Measurements from ENCODE around the gene SUGP2.

DNA sequence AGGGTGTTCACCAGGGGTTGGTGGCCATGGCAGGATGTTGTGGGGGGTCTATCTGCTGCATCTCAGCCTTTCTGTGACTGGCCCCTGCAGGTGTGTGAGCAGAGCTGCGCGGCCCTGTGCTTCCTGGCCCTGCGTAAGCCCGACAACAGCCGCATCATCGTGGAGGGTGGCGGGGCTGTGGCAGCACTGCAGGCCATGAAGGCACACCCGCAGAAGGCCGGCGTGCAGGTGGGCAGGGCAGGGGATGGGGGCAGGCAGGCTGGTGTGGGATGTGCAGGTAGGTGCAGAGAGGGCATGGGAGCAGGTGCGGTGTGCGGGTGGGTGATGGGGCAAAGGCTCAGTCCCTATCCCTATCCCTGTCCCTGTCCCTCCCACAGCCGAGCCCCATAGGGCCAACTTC lies 22.4 kb upstream of the SUGP2 start:
- TF ChIP-seq, protein P1, sequence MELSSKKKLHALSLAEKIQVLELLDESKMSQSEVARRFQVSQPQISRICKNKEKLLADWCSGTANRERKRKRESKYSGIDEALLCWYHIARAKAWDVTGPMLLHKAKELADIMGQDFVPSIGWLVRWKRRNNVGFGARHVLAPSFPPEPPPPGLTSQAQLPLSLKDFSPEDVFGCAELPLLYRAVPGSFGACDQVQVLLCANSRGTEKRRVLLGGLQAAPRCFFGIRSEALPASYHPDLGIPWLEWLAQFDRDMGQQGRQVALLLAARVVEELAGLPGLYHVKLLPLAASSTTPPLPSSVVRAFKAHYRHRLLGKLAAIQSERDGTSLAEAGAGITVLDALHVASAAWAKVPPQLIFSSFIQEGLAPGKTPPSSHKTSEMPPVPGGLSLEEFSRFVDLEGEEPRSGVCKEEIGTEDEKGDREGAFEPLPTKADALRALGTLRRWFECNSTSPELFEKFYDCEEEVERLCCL (CRISPR knock-in tag; IDR thresholded peaks at IDR 0.05; ENCODE audit: borderline replicate concordance) = no peak
- TF ChIP-seq ZNF674 (CRISPR knock-in tag; IDR thresholded peaks at IDR 0.05; ENCODE audit: low read depth) (no peak), PCBP1 (IDR thresholded peaks at IDR 0.05; ENCODE audit: borderline replicate concordance, low read depth, low read length) (no peak), MEIS2 (CRISPR knock-in tag; IDR thresholded peaks at IDR 0.05) (no peak), MIER2 (CRISPR knock-in tag; IDR thresholded peaks at IDR 0.05) (no peak), ELF4 (CRISPR knock-in tag; IDR thresholded peaks at IDR 0.05; ENCODE audit: borderline replicate concordance) (no peak), ZNF101 (CRISPR knock-in tag; IDR thresholded peaks at IDR 0.05; ENCODE audit: borderline replicate concordance, low read depth) (no peak), KLF12 (CRISPR knock-in tag; IDR thresholded peaks at IDR 0.05; ENCODE audit: borderline replicate concordance) (no peak)
- TF ChIP-seq, protein P2, sequence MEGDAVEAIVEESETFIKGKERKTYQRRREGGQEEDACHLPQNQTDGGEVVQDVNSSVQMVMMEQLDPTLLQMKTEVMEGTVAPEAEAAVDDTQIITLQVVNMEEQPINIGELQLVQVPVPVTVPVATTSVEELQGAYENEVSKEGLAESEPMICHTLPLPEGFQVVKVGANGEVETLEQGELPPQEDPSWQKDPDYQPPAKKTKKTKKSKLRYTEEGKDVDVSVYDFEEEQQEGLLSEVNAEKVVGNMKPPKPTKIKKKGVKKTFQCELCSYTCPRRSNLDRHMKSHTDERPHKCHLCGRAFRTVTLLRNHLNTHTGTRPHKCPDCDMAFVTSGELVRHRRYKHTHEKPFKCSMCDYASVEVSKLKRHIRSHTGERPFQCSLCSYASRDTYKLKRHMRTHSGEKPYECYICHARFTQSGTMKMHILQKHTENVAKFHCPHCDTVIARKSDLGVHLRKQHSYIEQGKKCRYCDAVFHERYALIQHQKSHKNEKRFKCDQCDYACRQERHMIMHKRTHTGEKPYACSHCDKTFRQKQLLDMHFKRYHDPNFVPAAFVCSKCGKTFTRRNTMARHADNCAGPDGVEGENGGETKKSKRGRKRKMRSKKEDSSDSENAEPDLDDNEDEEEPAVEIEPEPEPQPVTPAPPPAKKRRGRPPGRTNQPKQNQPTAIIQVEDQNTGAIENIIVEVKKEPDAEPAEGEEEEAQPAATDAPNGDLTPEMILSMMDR (CRISPR knock-in tag; IDR thresholded peaks at IDR 0.05) = no peak
